LNCaP clone FGC (cell line): ENCODE results near the gene ZCRB1.
A peak's percentile ranks its signal among the peaks of the same experiment; 100 is the strongest.

Experiments used
- DNase-seq: peaks from one replicate; pipeline ENCODE4 v3.0.0-alpha.2; 2011; ENCODE audit warnings: low read depth
- H3K4me3 ChIP-seq: 2 replicates; pipeline ENCODE4 v1.5.1; 2011; ENCODE audit warnings: mild to moderate bottlenecking, low read depth, low read length, control low read depth
- TF ChIP-seq, protein P1 (sequence below): IDR thresholded peaks from 2 replicates; pipeline ENCODE4 v1.5.1; 2012; ENCODE audit warnings: mild to moderate bottlenecking; ENCODE audit not compliant: control insufficient read depth, insufficient read depth; ENCODE audit errors: extremely low read depth

ZCRB1 gene

DNA sequence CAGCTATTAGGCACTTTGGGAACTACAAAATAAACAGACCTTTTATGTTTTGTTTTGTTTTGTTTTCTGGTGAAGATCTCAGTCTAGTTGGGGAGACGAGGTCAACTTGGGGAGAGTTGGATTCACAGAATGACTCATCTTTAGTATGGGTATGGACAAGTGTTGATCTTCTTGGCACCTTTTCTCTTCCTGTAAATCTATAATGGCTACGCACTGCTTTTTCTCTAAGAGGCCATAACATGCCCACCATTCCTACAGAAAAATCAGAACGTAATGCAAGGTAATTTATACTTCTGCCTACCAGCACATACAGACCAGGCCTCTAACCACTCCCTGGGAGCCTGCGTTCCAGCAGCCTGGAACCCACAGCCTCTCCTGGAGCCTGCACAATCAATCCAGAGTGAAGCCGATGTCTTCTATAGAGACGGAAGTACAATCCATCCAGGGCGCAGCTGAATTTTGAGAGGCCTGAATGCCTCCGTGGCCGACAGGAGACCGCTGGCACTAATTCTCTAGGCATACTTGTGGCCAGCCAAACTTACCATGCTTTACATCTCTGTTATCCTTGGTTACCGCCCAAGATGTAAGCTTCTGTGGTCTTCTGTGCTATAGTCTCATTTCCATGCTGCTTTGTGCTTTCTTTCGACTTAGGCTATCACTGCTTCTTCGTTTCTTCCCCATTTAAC is 790 bp upstream of the ZCRB1 start:
- no peak for DNase-seq
- peak overlapping the region; percentile 87 for H3K4me3 ChIP-seq
- TF ChIP-seq, protein P1, sequence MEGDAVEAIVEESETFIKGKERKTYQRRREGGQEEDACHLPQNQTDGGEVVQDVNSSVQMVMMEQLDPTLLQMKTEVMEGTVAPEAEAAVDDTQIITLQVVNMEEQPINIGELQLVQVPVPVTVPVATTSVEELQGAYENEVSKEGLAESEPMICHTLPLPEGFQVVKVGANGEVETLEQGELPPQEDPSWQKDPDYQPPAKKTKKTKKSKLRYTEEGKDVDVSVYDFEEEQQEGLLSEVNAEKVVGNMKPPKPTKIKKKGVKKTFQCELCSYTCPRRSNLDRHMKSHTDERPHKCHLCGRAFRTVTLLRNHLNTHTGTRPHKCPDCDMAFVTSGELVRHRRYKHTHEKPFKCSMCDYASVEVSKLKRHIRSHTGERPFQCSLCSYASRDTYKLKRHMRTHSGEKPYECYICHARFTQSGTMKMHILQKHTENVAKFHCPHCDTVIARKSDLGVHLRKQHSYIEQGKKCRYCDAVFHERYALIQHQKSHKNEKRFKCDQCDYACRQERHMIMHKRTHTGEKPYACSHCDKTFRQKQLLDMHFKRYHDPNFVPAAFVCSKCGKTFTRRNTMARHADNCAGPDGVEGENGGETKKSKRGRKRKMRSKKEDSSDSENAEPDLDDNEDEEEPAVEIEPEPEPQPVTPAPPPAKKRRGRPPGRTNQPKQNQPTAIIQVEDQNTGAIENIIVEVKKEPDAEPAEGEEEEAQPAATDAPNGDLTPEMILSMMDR, result no peak

DNA sequence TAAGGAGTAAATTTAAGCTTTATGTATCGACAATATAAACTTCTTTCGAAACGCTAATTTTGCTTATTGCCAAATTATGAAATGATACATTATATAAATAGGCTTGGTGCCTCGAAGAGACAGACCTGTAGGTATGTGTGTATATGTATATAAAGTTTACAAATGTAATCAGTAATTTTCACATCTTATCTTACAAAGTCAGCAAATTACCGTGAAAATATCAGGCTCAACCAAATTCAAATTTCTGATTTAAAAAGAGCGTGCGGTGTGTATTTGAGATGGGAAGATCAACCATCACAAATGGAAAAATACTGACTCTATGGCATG is 605 bp downstream of the ZCRB1 start:
- H3K4me3 ChIP-seq, result peak overlapping the region; percentile 87
- DNase-seq, result no peak

DNA sequence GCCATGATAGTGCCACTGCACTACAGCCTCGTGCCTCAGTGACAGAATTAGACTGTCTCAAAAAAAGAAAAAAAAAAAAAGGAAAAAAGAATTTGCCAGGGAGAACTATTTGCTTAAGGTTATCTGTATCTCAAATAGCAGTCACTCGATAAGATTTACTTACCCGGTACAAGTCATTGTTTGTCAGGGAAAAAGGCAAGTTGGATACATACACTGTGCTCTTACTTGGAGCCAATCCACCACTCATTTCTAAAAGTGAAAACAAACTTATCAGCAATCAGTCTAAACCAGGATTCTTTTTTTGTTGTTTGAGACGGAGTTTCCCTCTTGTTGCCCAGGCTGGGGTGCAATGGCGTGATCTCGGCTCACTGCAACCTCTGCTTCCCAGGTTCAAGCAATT is 2.0 kb downstream of the ZCRB1 start:
- no peak overlapping the region for H3K4me3 ChIP-seq
- TF ChIP-seq, protein P1, result no peak
- DNase-seq, result no peak

More for the DNA sequence above, 605 bp downstream of the ZCRB1 start:
- TF ChIP-seq, protein P1, result no peak

DNA sequence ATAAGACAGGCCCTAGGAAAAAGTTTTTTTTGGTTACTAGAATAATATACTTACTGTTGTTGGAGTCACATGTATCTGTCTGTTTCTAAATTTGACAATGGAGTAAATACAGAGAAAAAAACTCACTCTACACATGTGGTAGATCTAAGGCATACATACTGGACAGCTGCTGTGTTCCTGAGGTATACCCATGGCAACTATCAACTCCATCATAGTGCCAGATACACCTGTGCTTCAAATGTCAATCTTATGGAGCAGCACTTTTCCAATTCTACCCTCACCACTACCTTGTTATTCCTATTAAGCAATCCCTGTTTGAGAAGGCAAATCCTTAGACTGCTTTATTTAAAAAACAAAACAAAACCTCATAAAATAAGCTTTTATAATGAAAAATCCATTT is 3.3 kb downstream of the ZCRB1 start:
- H3K4me3 ChIP-seq, result no peak overlapping the region
- DNase-seq, result no peak
- TF ChIP-seq, protein P1, result no peak

DNA sequence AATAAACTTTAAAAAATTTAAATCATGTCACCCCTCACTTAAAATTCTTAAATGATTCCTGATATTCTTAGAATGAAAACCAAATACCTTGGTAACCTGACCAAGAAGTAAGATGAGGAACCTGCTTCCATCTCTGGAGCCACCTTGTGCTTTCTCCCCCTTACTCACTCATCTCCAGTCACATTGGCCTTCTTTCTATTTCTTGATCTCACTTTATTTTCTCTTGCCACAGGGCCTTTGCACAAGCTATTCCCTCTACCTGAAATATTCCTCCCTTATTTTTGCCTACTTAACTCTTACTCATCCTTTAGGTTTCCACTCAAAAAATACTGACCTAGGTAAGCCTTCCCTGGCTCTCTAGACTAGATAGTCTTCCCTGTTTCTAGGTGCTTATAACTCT is 5.1 kb downstream of the ZCRB1 start:
- no peak overlapping the region for H3K4me3 ChIP-seq
- TF ChIP-seq, protein P1, result no peak
- no peak for DNase-seq

DNA sequence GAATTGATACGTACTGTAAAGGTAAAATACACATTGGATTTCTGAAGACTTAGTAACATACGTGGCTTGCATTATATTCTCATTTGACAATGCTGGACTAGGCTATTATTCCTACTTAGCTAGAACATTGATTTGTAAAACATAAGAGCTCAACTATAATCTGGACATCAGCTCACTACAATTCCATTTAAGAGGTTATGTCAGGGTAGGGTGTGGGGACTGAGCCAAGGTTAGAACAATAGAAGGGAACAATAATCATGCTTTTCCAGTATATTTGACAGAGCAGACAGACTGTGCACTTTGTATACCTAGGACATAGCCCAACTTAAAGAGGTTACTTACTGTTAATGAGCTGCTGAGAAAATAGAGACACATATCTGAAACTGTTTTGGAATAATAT is 10.8 kb downstream of the ZCRB1 start:
- no peak for DNase-seq
- H3K4me3 ChIP-seq, result no peak overlapping the region
- TF ChIP-seq, protein P1, result no peak

DNA sequence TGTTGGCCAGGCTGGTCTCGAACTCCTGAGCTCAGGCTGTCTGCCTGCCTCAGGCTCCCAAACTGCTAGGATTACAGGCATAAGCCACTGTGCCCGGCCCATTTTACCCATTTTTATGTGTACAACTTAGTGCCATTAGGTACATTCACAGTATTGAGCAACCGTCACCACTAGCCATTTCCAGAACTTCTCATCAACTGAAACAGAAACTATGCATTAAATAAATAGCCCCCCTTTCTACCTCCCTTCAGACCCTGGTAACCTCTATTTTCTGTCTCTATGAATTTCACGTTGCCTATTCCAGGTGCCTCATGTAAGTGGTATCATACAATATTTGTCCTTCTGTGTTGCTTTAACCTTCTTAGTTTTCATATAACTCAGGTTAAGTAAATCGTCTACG is 15.9 kb downstream of the ZCRB1 start:
- H3K4me3 ChIP-seq, result no peak overlapping the region
- TF ChIP-seq, protein P1, result no peak
- no peak for DNase-seq
